Skeletal muscle cell (primary cell): ENCODE measurements around the gene TMEM201.
"Not testable (repeated sequence)": the region's sequence is repeated elsewhere in the genome, so short reads cannot be mapped to it uniquely, and the experiment has no call there.

ENCODE experiments used
- DNase-seq: peaks from one replicate; pipeline ENCODE4 v3.0.0-alpha.2; 2010; ENCODE audit warnings: low read depth
- H3K4me3 ChIP-seq: 2 replicates; pipeline ENCODE4 v1.5.1; 2011; ENCODE audit warnings: low read depth, mild to moderate bottlenecking, control low read depth, low read length, moderate library complexity

Gene TMEM201

GRCh38 chr1:9612871-9613624 is 24.3 kb downstream of the TMEM201 start:
- DNase-seq = no peak

GRCh38 chr1:9613625-9614299 is 25.1 kb downstream of the TMEM201 start:
- DNase-seq = no peak
- H3K4me3 ChIP-seq = no peak overlapping the region

More at GRCh38 chr1:9612871-9613624, 24.3 kb downstream of the TMEM201 start:
- no peak overlapping the region for H3K4me3 ChIP-seq

- no peak for DNase-seq
- H3K4me3 ChIP-seq = no peak overlapping the region
Measured at GRCh38 chr1:9615316-9616063, 26.8 kb downstream of the TMEM201 start.

- no peak overlapping the region for H3K4me3 ChIP-seq
- no peak for DNase-seq
Measured at GRCh38 chr1:9618909-9619679, 30.4 kb downstream of the TMEM201 start.

GRCh38 chr1:9621032-9621431 is 32.3 kb downstream of the TMEM201 start:
- DNase-seq = no peak
- no peak overlapping the region for H3K4me3 ChIP-seq

- no peak for DNase-seq
- H3K4me3 ChIP-seq = no peak overlapping the region
Measured at GRCh38 chr1:9624081-9624480, 35.4 kb downstream of the TMEM201 start.

- not testable (repeated sequence) for DNase-seq, H3K4me3 ChIP-seq
Measured at GRCh38 chr1:9625030-9625429, 36.3 kb downstream of the TMEM201 start.

GRCh38 chr1:9626201-9626608 is 37.5 kb downstream of the TMEM201 start:
- no peak for DNase-seq
- no peak overlapping the region for H3K4me3 ChIP-seq

GRCh38 chr1:9628541-9629444 is 40.1 kb downstream of the TMEM201 start:
- no peak for DNase-seq
- H3K4me3 ChIP-seq = no peak overlapping the region

- DNase-seq = no peak
- H3K4me3 ChIP-seq = no peak overlapping the region
Measured at GRCh38 chr1:9629445-9630201, 40.9 kb downstream of the TMEM201 start.

- no peak overlapping the region for H3K4me3 ChIP-seq
- DNase-seq = no peak
Measured at GRCh38 chr1:9630331-9631111, 41.8 kb downstream of the TMEM201 start.

- DNase-seq = no peak
- H3K4me3 ChIP-seq = no peak overlapping the region
Measured at GRCh38 chr1:9631613-9632012, 42.9 kb downstream of the TMEM201 start.

GRCh38 chr1:9633493-9633892 is 44.8 kb downstream of the TMEM201 start:
- no peak for DNase-seq
- no peak overlapping the region for H3K4me3 ChIP-seq

- DNase-seq = no peak
- no peak overlapping the region for H3K4me3 ChIP-seq
Measured at GRCh38 chr1:9634582-9634981, 45.9 kb downstream of the TMEM201 start.

GRCh38 chr1:9639227-9639626 is 50.5 kb downstream of the TMEM201 start:
- no peak for DNase-seq
- H3K4me3 ChIP-seq = no peak overlapping the region

- no peak overlapping the region for H3K4me3 ChIP-seq
- DNase-seq = no peak
Measured at GRCh38 chr1:9643351-9644256, 54.9 kb downstream of the TMEM201 start.
